Neural progenitor cell (in vitro differentiated cells): ENCODE measurements around the gene CDH23.

Experiments used
- CTCF ChIP-seq: fragments of 200-600 bp; sonication (generic); IDR thresholded peaks from 2 replicates; pipeline ENCODE4 v1.5.1; 2017; ENCODE audit warnings: antibody characterized with exemption, mild to moderate bottlenecking
- EZH2phosphoT487 ChIP-seq: fragments of 200-600 bp; sonication (generic); IDR thresholded peaks from 2 replicates; pipeline ENCODE4 v1.6.1; 2017; ENCODE audit warnings: antibody characterized with exemption

- TF ChIP-seq CTCF, result no peak
- TF ChIP-seq EZH2phosphoT487, result no peak
Measured at GRCh38 chr10:71731791-71732190, 335.1 kb downstream of the CDH23 start.
